CMK (cell line): ENCODE data around the gene SULF2.

Experiments used
- DNase-seq: peaks from one replicate; pipeline ENCODE4 v3.0.0-alpha.2; 2010; ENCODE audit warnings: low read depth

Gene SULF2

GRCh38 chr20:47783828-47784598, 1.3 kb downstream of the SULF2 start:
- no peak for DNase-seq

- no peak for DNase-seq
These were observed 2.2 kb downstream of the SULF2 start for GRCh38 chr20:47782920-47783552.

- DNase-seq: no peak
These were observed 3.2 kb downstream of the SULF2 start for GRCh38 chr20:47782076-47782475.

GRCh38 chr20:47781632-47782031, 3.6 kb downstream of the SULF2 start:
- DNase-seq: no peak

GRCh38 chr20:47780720-47781389, 4.4 kb downstream of the SULF2 start:
- no peak for DNase-seq

DNA sequence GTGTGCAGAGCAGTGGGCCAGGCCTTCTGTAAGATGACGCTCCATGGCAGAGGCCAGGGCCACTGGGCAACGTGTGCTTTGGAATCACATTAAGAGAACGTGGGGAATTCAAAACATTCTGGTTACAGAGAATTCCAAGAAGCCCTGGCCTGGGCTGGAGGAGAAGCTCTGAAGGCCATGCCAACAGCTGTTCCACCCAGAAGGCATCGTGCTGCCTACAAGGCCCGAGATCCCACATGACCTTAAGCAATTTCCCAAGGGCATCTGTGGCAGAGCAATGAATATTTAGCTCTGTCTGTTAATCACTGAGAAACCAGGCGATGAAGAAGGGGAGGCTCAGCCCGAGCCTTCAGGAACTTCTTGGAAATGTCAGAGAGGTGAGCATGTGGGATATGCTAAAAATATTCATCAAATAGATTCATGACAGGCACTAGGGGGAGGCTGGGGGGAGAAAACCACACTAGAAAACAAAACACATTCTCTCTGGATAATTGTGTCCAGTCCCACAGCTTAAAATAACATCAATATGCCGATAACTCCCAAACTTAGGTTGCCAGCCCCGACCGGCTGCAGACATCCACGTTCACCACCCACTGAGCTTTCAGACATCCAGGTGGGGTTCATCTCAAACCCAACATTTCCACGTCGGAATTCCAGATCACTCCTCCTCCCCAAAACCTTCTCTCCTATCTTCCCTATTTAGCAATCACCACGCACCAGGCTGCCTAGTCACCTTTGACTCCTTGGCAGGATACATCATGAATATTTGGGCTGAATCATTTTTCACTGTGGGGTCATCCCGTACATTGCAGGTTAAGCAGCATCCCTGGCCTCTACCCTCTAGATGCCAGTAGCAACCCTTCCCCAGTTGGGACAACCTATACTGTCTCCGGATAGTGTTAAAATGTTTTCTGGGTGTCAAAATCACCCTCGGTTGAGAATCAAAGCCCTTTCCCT, 6.6 kb downstream of the SULF2 start:
- no peak for DNase-seq

DNA sequence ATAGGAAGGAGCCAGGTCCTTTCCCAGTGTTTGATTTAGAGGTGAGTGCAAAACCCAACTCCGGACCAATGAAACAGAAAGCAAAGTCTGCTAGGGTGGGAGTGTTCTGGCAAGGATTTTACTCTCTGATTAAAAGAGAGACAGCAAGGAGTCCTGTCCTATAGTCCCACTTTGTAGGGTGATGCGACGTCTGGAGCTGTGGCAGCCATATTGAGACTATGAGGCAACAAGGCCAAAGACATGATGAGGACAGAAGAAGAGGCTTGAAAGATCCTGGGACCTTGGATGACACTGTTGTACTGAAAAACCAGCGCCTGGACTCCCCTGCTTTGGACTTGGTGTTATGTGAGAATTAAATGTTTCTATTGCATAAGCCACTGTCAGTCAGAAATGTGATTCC, 8.1 kb downstream of the SULF2 start:
- no peak for DNase-seq

DNA sequence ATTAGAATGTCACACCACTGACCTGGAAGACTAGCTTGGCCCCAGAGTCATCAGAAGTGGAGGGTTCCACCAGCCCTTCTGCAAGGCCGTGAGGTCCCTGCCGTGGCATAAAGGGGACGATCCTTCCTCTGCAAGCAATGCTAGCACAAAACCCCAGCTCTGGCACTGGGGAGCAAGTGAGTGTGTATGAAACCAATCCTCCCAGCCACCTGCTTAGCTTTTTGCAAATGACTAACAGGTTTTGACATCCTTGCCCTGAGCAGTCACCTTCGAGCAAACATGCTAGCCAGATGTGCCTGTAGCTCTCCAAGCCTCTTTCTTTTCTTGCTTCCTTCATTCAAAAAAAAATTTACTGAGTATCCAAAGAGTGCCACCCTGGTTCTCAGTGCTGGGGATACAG, 8.6 kb downstream of the SULF2 start:
- DNase-seq: no peak

- DNase-seq: no peak
These were observed 9.4 kb downstream of the SULF2 start for GRCh38 chr20:47775841-47776240.

DNA sequence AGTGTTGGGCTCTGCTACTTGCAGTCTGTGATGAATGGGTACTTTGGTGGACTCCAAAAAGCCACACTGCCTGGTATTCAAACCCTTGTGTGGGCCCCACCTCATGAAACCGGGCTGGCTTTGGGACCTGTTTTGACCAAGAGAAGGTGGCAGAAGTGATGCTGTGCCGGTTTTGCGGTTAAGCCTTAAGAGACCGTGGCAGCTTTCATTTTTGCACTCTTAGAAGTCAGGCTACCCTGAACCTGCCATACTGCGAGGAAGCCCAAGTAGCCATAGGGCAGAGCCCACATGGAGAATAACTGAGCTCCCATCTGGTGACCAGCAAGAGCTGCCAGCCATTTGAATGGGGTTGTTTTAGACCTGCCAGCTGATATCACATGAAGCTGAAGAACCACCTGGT, 10.2 kb downstream of the SULF2 start:
- DNase-seq: no peak

DNA sequence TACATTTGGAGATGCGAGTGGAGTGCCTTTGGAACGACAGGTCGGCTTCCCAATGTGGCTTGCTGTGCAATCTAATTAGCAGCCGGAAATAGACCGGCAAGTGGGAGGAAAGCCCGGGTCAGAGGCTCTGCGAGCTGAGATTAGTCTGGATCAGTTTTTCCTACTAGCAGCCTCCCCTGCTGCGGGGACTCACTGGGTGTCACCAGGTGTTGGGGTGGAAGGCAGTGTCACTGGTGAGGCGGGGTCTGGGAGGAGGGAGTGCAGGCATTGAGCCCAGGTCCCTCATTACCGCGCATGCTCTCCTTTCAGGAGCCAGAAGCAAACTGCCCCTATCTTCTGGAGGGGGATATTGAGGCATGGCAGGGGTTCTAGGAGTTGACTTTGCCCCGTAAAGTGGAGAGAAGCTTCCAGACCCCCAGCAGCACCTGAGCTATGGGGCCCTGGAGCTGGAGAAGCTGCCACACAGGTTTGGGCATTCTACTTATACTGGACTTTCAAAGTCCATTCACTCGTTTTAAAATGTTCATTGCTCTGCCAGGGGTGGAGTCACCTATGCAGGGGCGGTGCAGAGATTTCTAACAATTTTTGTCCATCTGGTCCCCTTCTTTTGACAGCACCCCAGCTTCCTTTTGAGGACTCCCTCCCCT, 11.0 kb downstream of the SULF2 start:
- DNase-seq: no peak

DNA sequence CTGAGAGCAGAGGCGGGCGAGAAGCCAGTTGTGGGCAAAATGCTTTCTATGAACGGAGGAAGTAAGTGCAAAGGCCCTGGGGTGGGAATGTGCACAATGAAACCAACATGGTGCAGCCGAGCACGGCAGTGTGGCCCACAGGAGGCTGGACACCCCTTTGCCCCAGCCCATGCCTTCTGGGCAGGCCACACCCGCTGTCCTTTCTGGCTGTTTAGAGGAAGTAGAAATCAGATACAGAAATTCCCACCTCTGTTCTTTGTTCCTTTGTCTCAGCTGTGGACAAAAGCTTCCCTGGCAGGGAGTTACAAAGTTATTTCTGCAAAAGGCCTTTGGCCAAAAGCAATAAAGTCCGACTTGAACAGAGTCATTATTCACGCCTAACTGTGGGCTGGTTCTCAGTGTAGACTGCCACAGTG, 11.9 kb downstream of the SULF2 start:
- DNase-seq: no peak

DNA sequence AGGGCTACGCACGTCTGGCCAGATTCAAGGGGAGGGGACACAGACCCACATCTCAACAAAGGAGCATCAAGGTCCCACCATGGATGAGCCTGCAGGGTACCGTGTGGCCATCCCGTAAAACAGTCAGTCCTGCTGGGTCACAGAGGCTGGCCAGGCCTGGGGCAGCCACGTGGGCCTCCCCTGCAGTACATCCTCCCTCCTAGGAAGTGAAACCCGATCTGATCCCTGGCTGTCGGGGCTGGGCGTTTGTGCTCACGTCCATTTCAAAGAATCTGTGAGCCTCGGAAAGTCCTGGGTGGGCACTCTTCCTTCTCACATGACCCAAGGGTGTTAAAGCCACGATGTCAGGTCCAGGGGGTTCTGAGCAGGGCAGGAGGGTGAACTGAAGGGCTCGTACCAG, 14.3 kb downstream of the SULF2 start:
- no peak for DNase-seq

DNA sequence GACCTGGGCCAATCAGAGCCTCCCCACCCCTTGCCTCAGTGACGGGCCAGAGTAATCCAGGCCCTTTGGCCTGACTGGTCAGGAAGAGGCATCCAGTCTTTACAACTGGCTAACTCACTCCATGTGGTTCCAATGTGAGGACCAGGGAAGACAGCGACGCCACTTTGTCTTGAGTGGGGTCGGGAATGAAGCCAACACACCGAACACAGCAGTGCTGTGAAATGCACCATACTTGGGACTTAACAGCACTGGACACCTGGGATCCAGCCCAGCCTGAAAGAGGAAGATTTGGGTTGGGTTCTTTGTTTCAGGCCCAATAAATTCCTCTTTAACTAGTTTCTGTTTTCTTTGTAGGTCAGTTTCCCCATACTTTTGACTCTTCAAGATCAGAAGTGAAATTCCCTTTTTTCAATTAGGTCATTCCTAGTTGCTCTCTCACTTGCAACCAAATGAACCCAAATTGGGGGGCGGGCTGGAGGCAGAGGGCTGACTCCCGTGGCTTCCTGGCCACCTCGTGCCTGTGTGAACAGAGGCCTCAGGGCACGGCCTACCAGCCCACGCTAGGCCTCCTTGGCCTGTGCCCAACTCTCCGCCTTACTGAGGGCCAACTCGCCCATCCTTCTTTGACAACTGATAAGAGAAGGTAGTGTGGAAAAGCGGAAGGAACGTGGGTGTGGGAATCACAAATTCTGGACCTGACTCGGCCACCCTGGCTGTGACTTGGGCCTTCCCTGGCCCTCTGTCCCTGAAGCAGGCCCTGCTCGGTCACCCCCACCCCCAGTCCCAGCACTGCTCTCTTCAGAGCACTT, 17.1 kb downstream of the SULF2 start:
- DNase-seq: no peak

DNA sequence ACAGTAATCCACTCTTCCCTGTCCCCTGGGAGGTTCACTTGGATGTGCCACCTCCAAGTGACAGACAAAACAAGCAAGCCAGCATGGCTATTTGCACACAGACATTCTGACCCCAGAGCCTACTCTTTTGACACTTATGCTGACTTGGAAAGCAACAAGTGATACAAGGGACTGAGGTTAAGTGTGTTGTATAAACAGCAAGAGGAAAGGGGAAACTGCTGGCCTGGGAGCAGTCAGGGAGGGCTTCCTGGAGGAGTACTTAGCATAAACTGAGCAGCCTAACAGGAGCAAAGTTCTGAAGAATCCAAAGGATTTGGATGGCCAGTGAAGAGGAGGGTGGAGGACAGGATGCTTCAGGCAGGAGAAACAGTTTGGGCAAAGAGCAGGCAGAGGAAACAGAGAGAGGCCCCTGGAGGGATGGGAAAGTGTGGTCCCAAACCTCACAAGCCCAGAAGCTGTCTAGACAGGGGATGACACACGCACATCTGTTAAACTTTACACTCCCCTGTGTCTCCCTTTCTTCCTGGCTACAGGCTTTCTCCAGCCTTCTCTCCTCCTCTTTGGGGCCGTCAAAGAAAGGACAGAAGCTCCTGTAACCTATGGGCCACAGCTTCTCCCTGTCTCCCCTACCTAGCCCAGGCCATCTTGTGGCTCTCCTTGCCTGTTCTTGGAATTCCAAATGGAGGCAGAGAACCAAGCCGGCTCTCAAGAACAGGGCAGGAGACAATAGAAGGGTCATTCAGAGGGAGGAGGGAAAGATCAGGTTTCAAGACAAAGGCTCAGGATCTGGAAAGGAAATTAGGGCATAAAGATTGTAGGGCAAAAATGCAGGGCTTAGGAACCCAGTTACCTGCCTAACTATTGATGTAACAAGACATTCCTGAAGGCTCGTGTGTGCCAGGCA, 19.3 kb downstream of the SULF2 start:
- DNase-seq: no peak

DNA sequence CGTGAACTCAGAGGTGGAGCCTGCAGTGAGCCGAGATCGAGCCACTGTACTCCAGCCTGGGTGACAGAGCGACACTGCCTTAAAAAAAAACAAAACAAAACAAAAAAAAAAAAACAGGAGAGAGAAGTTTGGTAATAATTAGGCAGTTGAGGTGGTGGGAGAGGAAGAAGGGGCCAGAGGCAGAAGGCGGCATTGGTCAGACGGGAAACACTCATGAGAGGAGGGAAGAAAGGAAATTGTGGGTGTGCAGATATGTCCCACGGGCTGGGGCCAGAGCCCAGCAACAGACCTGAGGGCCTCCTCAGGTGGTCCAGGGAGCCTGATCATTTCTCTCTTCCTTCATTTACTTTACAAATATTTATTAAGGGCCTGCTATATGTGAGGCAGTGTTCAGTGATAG, 20.0 kb downstream of the SULF2 start:
- DNase-seq: no peak

DNA sequence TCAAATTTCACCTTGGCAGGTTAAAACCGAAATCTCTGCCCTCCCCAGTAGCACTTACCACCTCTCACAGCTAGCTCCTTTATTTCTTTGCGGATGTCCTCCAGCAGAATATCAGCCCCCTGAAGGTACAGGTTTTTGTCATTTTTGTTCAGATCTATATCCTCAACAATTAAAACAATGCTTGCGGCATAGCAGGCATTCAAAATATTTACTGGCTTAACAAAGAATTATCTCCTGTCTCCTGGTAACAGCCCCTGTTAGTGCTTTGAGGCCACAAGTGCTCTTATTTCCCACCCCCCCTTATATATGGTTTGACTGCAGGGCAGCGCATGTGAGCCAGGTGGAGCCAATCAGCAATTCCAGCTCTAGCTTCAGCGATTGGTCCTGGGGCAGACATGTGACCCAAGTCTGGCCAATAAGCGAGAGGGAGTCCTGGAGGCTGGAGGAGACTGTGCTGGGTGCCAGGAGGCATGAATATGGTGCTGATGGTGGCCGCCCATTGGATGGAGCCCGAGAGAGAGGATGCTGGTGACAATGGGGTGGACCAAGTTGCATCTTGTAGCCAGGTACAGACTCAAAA, 21.0 kb downstream of the SULF2 start:
- DNase-seq: no peak

DNA sequence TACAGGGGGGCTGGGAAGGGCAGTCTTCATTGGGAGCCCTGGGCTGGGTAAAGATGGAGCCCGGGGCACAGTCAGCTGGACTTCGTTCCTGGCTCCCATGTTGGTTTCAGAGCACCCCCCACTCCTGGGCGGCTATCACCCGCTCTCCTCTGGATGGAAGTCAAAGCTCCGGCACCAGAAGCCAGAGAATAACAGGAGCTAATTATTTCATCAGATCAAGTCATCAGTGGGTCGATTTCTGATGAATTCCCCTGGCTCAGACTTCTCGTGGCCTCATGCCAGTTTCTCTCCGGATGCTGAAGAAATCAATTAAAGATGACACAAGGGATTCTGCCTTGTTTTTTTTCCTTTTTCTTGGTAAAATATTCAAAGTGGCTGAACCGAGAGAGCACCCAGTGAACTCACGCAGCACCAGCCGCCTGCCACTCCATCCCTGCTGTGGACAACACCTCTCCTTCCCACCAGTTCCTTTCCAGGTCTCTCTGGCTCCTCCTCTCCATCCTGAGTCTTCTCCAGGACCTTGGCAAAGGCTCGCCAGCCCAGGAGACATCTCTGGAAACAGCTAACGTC, 22.5 kb downstream of the SULF2 start:
- no peak for DNase-seq

GRCh38 chr20:47761482-47762047, 23.7 kb downstream of the SULF2 start:
- no peak for DNase-seq
